Right atrium auricular region (tissue), 2 donors: ENCODE measurements around the gene MICALL2. TPM values are rescaled to one million over a fixed set of nuclear protein-coding genes. Genes with fewer than 3 reads are reported as not detected.

Source experiments
- DNase-seq: peaks from one replicate; pipeline ENCODE4 v3.0.0-alpha.2; 2019; ENCODE audit warnings: low spot score
- H3K27ac ChIP-seq, 2 donors: fragments of 200-600 bp; sonication (generic); 1 replicate in 1 of 2; 2 replicates in 1 of 2; pipeline ENCODE4 v1.5.1; 2016 to 2019
- H3K27me3 ChIP-seq, 2 donors: fragments of 200-600 bp; sonication (generic); one replicate each; pipeline versions ENCODE4 v1.5.1 to v1.6.0; 2017 to 2019
- H3K36me3 ChIP-seq: fragments of 200-600 bp; sonication (generic); one replicate; pipeline ENCODE4 v1.5.1; 2016
- H3K4me1 ChIP-seq, 2 donors: fragments of 200-600 bp; sonication (generic); one replicate each; pipeline versions ENCODE4 v1.5.1 to v1.6.0; 2017 to 2019
- H3K4me3 ChIP-seq, 2 donors: fragments of 200-600 bp; sonication (generic); 1 replicate in 1 of 2; 2 replicates in 1 of 2; pipeline ENCODE4 v1.5.1; 2017 to 2019; ENCODE audit warnings: mild to moderate bottlenecking in 1 of 2, moderate library complexity in 1 of 2
- H3K9me3 ChIP-seq, 2 donors: fragments of 200-600 bp; sonication (generic); one replicate each; pipeline ENCODE4 v1.5.1; 2019
- total RNA-seq, 2 donors: library from RNA; depleted of rRNA; stranded (reverse); fragments of >200 nt; gene quantifications; one replicate each; pipeline ENCODE4 v1.1.0, GENCODE V29; 2016
- TF ChIP-seq, protein P1 (sequence below), 2 donors: fragments of 200-600 bp; sonication (generic); IDR thresholded peaks; one replicate each; pipeline ENCODE4 v1.5.1; 2019; ENCODE audit warnings: antibody characterized with exemption in 2 of 2

MICALL2 gene
- total RNA-seq, 2 donors from 2014 or later, result 3.6 to 9.4 TPM

DNA sequence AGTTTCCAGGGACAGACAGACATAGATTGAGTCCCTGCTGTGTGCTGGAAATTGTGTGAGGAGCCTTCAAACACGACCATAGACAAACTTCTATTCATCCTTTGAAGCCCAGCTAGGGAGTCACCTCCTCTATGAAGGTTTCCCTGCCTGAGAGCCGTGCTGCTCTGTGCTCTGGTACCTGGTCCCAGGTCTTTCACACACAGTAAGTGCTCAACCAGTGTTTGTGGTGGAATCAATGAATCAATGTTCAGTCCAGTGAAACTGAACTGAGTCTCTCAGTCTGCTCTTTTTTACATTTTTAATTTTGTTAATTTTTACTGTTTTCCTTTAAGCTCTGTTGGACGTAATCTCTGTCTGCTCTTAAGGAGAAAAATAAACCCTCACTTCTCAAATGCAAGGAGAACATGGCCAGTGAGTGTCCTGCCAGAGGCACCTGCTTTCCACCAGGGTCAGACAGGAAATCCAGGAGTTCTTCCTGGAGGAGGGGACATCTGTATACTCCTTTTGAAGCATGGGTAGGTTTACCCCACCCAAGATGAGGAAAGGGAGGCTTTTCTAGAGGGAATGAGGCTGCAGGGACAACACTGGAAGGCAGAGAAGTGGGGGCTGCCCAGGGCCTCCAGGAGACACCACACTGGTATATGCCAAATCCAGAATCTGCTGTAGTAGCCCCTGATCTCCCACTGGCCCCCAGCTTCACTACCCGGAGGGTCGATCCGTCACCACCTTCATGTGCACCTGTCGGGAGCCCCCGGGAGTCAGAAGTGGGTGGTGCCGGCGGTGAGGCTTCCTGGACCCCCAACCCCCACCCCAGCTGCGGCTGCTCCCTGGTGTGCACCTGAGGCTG lies 56.3 kb downstream of the MICALL2 start:
- Histone ChIP-seq H3K4me1 (peaks cover 0 to 9% of the 10 kb centered on the region in 2 donors), H3K9me3 (peaks cover 0 to 15% of the 10 kb centered on the region in 2 donors), H3K27me3 (peaks cover 0 to 12% of the 10 kb centered on the region in 2 donors), H3K27ac (no peak overlapping the region), H3K36me3 (no peaks in the 10 kb centered on the region), H3K4me3 (no peak overlapping the region)
- TF ChIP-seq, protein P1, sequence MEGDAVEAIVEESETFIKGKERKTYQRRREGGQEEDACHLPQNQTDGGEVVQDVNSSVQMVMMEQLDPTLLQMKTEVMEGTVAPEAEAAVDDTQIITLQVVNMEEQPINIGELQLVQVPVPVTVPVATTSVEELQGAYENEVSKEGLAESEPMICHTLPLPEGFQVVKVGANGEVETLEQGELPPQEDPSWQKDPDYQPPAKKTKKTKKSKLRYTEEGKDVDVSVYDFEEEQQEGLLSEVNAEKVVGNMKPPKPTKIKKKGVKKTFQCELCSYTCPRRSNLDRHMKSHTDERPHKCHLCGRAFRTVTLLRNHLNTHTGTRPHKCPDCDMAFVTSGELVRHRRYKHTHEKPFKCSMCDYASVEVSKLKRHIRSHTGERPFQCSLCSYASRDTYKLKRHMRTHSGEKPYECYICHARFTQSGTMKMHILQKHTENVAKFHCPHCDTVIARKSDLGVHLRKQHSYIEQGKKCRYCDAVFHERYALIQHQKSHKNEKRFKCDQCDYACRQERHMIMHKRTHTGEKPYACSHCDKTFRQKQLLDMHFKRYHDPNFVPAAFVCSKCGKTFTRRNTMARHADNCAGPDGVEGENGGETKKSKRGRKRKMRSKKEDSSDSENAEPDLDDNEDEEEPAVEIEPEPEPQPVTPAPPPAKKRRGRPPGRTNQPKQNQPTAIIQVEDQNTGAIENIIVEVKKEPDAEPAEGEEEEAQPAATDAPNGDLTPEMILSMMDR (IDR thresholded peaks at IDR 0.05), result no peak
- DNase-seq, result no peak

GRCh38 chr7:1402110-1402790 lies 57.0 kb downstream of the MICALL2 start:
- peaks cover 0 to 9% of the 10 kb centered on the region in 2 donors for H3K4me1 ChIP-seq
- H3K27ac ChIP-seq, result no peak overlapping the region
- DNase-seq, result no peak
- H3K36me3 ChIP-seq, result no peaks in the 10 kb centered on the region
- TF ChIP-seq, protein P1 (IDR thresholded peaks at IDR 0.05), result no peak
- no peak overlapping the region for H3K4me3 ChIP-seq
- H3K9me3 ChIP-seq, result peaks cover 0 to 15% of the 10 kb centered on the region in 2 donors
- H3K27me3 ChIP-seq, result peaks cover 0 to 10% of the 10 kb centered on the region in 2 donors

- H3K4me1 ChIP-seq, result peaks cover 0 to 9% of the 10 kb centered on the region in 2 donors
- H3K4me3 ChIP-seq, result no peak overlapping the region
- TF ChIP-seq, protein P1 (IDR thresholded peaks at IDR 0.05), result no peak
- H3K9me3 ChIP-seq, result peaks cover 0 to 15% of the 10 kb centered on the region in 2 donors
- no peak for DNase-seq
- peaks cover 0 to 10% of the 10 kb centered on the region in 2 donors for H3K27me3 ChIP-seq
- H3K27ac ChIP-seq, result no peak overlapping the region
- no peaks in the 10 kb centered on the region for H3K36me3 ChIP-seq
Observed at GRCh38 chr7:1401011-1401410, 58.3 kb downstream of the MICALL2 start.

DNA sequence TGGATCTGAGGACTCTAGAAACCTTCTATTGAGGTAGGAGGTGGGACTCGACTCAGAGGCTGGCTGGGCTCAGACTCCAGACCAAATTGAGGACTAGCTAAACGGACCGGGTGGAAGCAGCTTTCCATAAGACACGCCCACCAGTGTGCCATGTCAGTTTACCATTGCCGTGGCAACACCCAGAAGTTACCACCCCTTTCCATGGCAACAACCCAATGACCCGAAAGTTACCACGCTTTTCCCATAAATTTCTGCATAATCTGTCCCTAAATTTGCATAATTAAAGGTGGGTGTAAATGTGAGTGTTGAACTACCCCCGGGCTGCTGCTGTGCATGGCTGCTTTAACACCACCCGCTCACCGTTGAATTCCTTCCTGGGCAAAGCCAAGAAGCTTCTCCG lies 58.9 kb downstream of the MICALL2 start:
- Histone ChIP-seq H3K27ac (no peak overlapping the region), H3K4me3 (no peak overlapping the region), H3K27me3 (peaks cover 0 to 10% of the 10 kb centered on the region in 2 donors), H3K36me3 (no peaks in the 10 kb centered on the region), H3K4me1 (peaks cover 0 to 9% of the 10 kb centered on the region in 2 donors), H3K9me3 (peaks cover 0 to 15% of the 10 kb centered on the region in 2 donors)
- DNase-seq, result no peak
- TF ChIP-seq, protein P1 (IDR thresholded peaks at IDR 0.05), result no peak

GRCh38 chr7:1397491-1398327 lies 61.6 kb downstream of the MICALL2 start:
- H3K27ac ChIP-seq, result no peak overlapping the region
- H3K4me1 ChIP-seq, result no peaks in the 10 kb centered on the region
- H3K27me3 ChIP-seq, result no peaks in the 10 kb centered on the region
- DNase-seq, result no peak
- TF ChIP-seq, protein P1 (IDR thresholded peaks at IDR 0.05), result no peak
- peaks cover 0 to 29% of the 10 kb centered on the region in 2 donors for H3K9me3 ChIP-seq
- H3K36me3 ChIP-seq, result no peaks in the 10 kb centered on the region
- no peak overlapping the region for H3K4me3 ChIP-seq
